Measurements from ENCODE around the gene INHBC.

The INHBC gene

DNA sequence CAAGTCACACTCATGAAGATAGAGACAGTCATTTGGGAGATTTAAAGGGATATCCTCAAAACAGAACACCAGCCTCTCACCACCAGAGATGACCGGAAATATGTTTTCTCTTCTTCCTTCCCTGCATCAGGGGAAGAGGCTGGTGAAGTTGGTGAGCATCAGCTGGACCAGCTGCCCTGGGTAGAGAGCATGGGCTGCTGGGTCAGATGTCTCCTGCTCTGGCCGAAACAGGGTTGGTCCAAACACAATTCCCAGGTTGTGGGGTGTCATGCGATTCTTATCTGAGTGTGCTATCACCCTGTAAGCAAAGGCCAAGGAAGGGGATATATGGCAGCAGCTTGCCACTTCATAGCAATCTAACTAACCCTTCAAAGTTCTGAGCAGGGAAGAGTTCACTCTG lies 37.8 kb downstream of the INHBC start:
- DNase-seq (ENCODE audit: low spot score in 2 of 2): no peak
- H3K36me3 ChIP-seq (replicated peaks): no peaks in the 10 kb centered on the region
- in situ Hi-C loops (cut with MboI; ENCODE audit: low sequenced_read_pairs): no loop called here

DNA sequence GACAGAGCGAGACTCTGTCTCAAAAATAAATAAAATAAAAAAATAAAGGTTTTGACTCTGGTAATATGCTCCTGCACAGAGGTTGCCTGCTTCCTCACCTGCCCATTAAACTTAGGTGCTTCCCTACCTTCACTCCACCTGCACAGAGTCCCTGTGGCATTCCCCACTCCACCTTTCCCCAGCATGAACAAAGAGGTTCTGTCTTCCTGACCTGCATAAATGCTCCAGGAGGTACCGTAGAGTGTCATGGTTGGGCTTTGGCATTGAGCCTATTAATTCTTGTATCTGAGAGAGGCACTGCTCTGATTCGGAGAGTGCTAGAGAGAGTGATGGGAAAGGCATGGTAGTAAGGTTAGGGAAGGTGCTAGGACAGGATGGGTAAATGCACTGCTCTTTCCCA lies 38.8 kb downstream of the INHBC start:
- Histone ChIP-seq H3K4me3 (no peak overlapping the region), H3K36me3 (replicated peaks) (no peaks in the 10 kb centered on the region), H3K9me3 (no peaks in the 10 kb centered on the region), H3K27me3 (ENCODE audit: low read depth) (peaks cover 62% of the 10 kb centered on the region), H3K4me1 (no peaks in the 10 kb centered on the region)
- no peak for DNase-seq (ENCODE audit: low spot score in 2 of 2)
- in situ Hi-C loops (cut with MboI; ENCODE audit: low sequenced_read_pairs): no loop called here

More for the DNA sequence above, 37.8 kb downstream of the INHBC start:
- no peak overlapping the region for H3K4me3 ChIP-seq
- no peaks in the 10 kb centered on the region for H3K9me3 ChIP-seq
- H3K4me1 ChIP-seq: no peaks in the 10 kb centered on the region
- H3K27me3 ChIP-seq (ENCODE audit: low read depth): peaks cover 54% of the 10 kb centered on the region

GRCh38 chr12:57473886-57474285 lies 39.3 kb downstream of the INHBC start:
- H3K9me3 ChIP-seq: no peaks in the 10 kb centered on the region
- DNase-seq (ENCODE audit: low spot score in 2 of 2): no peak
- H3K27me3 ChIP-seq (ENCODE audit: low read depth): peaks cover 67% of the 10 kb centered on the region
- no peaks in the 10 kb centered on the region for H3K36me3 ChIP-seq (replicated peaks)
- in situ Hi-C loops (cut with MboI; ENCODE audit: low sequenced_read_pairs): no loop called here
- no peaks in the 10 kb centered on the region for H3K4me1 ChIP-seq
- no peak overlapping the region for H3K4me3 ChIP-seq

- Histone ChIP-seq H3K27me3 (ENCODE audit: low read depth) (peaks cover 72% of the 10 kb centered on the region), H3K4me3 (no peak overlapping the region), H3K4me1 (no peaks in the 10 kb centered on the region), H3K36me3 (replicated peaks) (no peaks in the 10 kb centered on the region), H3K9me3 (no peaks in the 10 kb centered on the region)
- in situ Hi-C loops (cut with MboI; ENCODE audit: low sequenced_read_pairs): no loop called here
- DNase-seq (ENCODE audit: low spot score in 2 of 2): no peak
These were observed 39.8 kb downstream of the INHBC start for GRCh38 chr12:57474430-57474829.

- Histone ChIP-seq H3K4me1 (no peaks in the 10 kb centered on the region), H3K27me3 (ENCODE audit: low read depth) (peaks cover 74% of the 10 kb centered on the region), H3K36me3 (replicated peaks) (no peaks in the 10 kb centered on the region), H3K4me3 (no peak overlapping the region), H3K9me3 (no peaks in the 10 kb centered on the region)
- no peak for DNase-seq (ENCODE audit: low spot score in 2 of 2)
- in situ Hi-C loops (cut with MboI; ENCODE audit: low sequenced_read_pairs): no loop called here
These were observed 40.3 kb downstream of the INHBC start for GRCh38 chr12:57474862-57475261.

- in situ Hi-C loops (cut with MboI; ENCODE audit: low sequenced_read_pairs): no loop called here
- DNase-seq (ENCODE audit: low spot score in 2 of 2): no peak
- no peaks in the 10 kb centered on the region for H3K9me3 ChIP-seq
- H3K27me3 ChIP-seq (ENCODE audit: low read depth): peaks cover 78% of the 10 kb centered on the region
- H3K4me3 ChIP-seq: no peak overlapping the region
- no peaks in the 10 kb centered on the region for H3K4me1 ChIP-seq
- no peaks in the 10 kb centered on the region for H3K36me3 ChIP-seq (replicated peaks)
These were observed 40.9 kb downstream of the INHBC start for GRCh38 chr12:57475271-57476161.

DNA sequence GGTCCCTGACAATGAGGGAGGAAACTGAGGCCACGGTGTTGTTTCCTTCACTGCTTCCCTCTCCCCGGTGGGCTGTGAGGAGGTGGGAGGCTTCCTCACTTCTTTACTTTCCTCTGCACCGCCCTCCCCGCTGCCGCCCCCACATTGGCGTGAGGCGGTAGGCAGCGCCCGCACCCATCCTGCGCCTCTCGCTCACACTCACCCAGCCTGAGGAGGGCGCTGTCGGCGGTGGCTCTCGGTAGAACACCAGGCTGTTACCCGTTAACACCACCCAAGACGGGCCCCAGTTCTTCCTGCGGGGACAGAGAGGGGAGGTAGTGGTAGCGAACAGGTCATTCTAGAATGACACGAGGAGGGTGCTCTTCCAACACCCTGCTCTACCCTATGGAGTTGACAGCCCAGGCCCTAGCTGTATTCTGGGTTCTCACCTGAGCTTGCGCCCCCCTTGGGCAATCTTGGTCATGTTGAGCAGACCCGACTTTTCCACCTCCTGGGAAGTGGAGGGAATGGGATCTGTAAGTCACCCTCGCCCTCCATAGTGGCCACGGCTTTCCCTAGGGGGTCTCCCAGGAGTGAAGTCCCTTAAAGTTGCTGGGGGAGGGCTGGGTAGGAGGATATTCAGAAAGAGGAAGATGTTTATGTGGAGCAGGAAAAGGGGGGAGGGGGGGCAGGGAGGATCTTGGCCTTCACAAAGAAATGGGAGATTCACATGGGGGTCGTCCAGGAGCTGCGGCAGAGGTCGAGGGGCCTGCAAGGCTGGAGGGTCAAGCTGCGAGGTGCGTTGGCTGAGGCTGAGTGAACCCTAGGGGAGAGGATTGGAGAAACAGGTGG lies 41.8 kb downstream of the INHBC start:
- in situ Hi-C loops (cut with MboI; ENCODE audit: low sequenced_read_pairs): no loop called here
- Histone ChIP-seq H3K9me3 (no peaks in the 10 kb centered on the region), H3K27me3 (ENCODE audit: low read depth) (peaks cover 84% of the 10 kb centered on the region), H3K36me3 (replicated peaks) (no peaks in the 10 kb centered on the region), H3K4me1 (no peaks in the 10 kb centered on the region), H3K4me3 (no peak overlapping the region)
- no peak for DNase-seq (ENCODE audit: low spot score in 2 of 2)

GRCh38 chr12:57476993-57477709 lies 42.6 kb downstream of the INHBC start:
- no peak for DNase-seq (ENCODE audit: low spot score in 2 of 2)
- no peaks in the 10 kb centered on the region for H3K9me3 ChIP-seq
- in situ Hi-C loops (cut with MboI; ENCODE audit: low sequenced_read_pairs): no loop called here
- H3K4me3 ChIP-seq: no peak overlapping the region
- peaks cover 87% of the 10 kb centered on the region for H3K27me3 ChIP-seq (ENCODE audit: low read depth)
- H3K4me1 ChIP-seq: no peaks in the 10 kb centered on the region
- H3K36me3 ChIP-seq (replicated peaks): no peaks in the 10 kb centered on the region

DNA sequence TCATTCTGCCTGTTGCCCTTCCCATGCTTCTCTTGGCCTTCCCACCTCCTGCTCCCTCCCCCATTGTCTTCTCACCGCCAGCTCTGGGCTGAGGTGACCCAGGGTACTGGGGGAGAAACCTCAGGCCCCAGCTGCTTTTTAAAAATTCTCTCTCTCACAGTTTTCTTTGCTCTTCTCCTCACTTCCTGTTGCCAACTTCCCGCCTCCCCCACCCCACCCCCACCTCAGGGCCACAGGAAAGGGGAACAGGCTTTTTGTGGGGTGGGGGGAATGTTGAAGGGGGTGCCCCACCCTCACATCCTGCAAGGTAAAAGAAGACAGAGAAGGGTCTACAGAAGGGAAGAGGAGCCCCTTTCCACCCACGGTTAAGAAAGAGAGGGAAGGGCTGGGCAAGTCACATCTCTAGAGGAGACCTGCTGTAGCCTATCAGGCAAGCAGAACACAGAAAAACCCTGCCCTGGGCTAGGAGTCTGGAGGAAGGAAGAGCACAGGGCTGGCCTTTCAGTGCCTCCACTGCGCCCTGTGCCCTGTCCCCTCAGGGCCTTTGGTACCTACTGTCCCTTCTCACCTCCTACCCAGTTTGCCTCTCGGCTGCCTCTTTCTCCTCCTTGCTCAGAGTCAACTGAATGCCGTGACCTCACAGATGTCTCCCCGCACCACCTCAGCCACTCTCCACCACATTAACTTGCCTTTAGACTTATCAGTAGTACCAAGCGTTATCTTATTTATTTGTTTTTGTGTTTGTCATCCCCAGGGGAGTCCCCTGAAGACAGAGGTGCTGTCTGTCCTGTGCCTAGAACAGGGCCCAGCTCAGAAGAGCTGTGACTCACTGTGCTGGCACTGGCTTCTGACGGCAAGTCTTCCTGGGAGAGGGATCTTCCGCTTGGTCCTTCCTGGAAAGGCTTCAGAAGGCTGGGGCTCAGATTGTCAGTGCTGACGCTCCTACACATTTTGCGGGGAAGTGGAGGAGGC lies 43.4 kb downstream of the INHBC start:
- no peaks in the 10 kb centered on the region for H3K9me3 ChIP-seq
- in situ Hi-C loops (cut with MboI; ENCODE audit: low sequenced_read_pairs): no loop called here
- no peak overlapping the region for H3K4me3 ChIP-seq
- H3K4me1 ChIP-seq: no peaks in the 10 kb centered on the region
- DNase-seq (ENCODE audit: low spot score in 2 of 2): no peak
- H3K27me3 ChIP-seq (ENCODE audit: low read depth): peaks cover 80% of the 10 kb centered on the region
- H3K36me3 ChIP-seq (replicated peaks): no peaks in the 10 kb centered on the region

DNA sequence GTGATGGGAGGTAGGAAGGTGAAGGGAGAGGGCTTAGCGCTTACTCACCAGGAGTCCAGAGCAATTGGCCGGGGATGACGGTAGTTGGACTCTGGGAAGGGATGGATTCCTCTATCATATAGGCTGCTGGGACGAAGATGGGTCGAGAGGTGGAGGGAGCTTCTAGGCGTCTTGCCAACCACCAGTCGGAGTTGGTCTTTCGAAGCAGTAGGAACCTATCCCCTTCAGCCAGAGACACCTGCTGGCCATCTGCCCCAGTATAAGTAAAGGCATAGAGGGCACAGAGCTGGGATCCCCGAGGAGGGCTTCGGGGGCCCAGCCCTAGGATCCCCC lies 44.4 kb downstream of the INHBC start:
- no peaks in the 10 kb centered on the region for H3K4me1 ChIP-seq

GRCh38 chr12:57479376-57480115 lies 45.0 kb downstream of the INHBC start, which contains the start of gene ARHGAP9:
Gene ARHGAP9 (minus strand): TSS chr12:57479866. CDS start chr12:57479406, 460 bp downstream.
- peaks cover 65% of the 10 kb centered on the region for H3K27me3 ChIP-seq (ENCODE audit: low read depth)
- H3K4me1 ChIP-seq: no peaks in the 10 kb centered on the region
- no peaks in the 10 kb centered on the region for H3K9me3 ChIP-seq
- DNase-seq (ENCODE audit: low spot score in 2 of 2): no peak
- no peak within 1 kb of the TSS for H3K4me3 ChIP-seq
- in situ Hi-C loops (cut with MboI; ENCODE audit: low sequenced_read_pairs): no loop called here
- H3K36me3 ChIP-seq (replicated peaks): no peaks in the 10 kb centered on the region

More for the DNA sequence above, 44.4 kb downstream of the INHBC start:
- DNase-seq (ENCODE audit: low spot score in 2 of 2): no peak
- in situ Hi-C loops (cut with MboI; ENCODE audit: low sequenced_read_pairs): no loop called here
- H3K4me3 ChIP-seq: no peak overlapping the region
- peaks cover 70% of the 10 kb centered on the region for H3K27me3 ChIP-seq (ENCODE audit: low read depth)
- H3K36me3 ChIP-seq (replicated peaks): no peaks in the 10 kb centered on the region
- no peaks in the 10 kb centered on the region for H3K9me3 ChIP-seq

GRCh38 chr12:57481671-57482070 lies 47.1 kb downstream of the INHBC start:
- peaks cover 44% of the 10 kb centered on the region for H3K27me3 ChIP-seq (ENCODE audit: low read depth)
- in situ Hi-C loops (cut with MboI; ENCODE audit: low sequenced_read_pairs): no loop called here
- H3K4me3 ChIP-seq: no peak overlapping the region
- no peaks in the 10 kb centered on the region for H3K9me3 ChIP-seq
- H3K4me1 ChIP-seq: no peaks in the 10 kb centered on the region
- no peaks in the 10 kb centered on the region for H3K36me3 ChIP-seq (replicated peaks)
- DNase-seq (ENCODE audit: low spot score in 2 of 2): no peak

All from HAP-1 (cell line).